SIG-M5 treated with dmso at 0.1 percent for 504 hours (cell line): Measurements from ENCODE around the gene PITRM1.

Experiments used
- DNase-seq: peaks from one replicate; lab custom pipeline; 2025; ENCODE audit not compliant: unreplicated experiment; lab: John Stamatoyannopoulos, UW

PITRM1 gene

DNA sequence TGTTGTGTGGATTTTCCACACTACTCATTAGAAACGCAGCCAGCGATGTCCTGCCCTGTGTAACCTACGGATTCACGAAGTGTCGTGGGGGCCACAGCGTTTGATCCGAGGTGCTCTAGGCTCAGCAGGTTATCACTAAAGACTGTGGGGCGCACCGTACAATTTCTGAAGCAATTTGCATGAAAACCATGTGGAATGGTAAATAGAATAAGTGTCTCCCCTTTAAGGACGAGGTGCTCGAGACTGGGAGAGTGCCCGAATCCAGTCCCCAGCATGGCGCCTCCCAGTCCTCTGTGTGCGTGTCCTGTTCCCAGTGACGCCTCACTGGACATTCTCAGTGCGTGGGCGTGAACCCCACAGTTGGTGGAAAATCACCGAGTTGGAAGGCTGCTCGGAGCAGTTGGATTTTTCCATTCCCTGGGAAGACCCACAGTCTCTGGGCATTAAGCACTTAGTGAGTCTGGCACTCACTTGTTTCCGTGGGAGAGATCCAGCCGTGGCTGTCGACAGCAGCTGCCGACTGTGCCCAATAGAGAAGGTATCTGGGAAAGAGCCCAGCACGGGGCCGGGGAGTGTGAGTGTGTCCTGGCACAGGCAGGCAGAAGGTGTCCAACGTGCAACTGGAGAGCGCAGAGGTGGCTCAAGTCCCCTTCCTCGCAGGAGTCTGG lies 68.2 kb downstream of the PITRM1 start:
- DNase-seq = no peak

GRCh38 chr10:3103646-3104045 lies 68.9 kb downstream of the PITRM1 start:
- no peak for DNase-seq

GRCh38 chr10:3102720-3103427 lies 69.7 kb downstream of the PITRM1 start:
- DNase-seq = no peak

DNA sequence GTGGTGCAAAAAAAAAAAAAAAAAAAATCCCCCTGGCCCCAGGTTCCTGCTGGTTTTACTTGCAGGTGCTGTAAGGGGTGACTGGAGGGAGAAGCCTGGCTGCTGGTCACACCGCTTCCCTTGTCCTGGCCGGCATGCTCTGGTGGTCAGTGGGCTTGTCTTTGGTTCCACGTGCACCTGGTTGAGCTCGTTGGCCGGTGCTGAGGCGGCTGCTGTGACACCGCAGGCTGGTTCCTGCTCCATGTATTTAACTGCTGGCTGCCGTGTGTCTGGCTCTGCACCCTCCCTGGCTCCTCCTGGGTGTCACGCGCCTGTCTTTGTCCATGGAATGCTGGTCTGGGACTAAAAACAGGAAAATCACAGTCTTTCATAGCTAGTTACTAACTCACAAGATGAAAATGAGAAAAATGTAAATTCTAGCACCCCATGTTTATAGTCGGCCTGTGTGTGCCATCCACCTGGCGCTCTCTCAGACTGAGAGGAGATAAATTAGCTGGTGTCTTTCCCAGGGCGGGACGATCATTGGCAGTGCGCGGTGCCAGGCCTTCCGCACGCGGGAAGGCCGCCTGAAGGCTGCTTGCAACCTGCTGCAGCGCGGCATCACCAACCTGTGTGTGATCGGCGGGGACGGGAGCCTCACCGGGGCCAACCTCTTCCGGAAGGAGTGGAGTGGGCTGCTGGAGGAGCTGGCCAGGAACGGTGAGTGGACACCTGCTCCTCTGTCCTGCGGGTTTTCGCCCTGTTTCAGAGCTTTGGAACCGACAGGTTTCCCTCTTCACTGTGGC lies 71.5 kb downstream of the PITRM1 start:
- DNase-seq = no peak

DNA sequence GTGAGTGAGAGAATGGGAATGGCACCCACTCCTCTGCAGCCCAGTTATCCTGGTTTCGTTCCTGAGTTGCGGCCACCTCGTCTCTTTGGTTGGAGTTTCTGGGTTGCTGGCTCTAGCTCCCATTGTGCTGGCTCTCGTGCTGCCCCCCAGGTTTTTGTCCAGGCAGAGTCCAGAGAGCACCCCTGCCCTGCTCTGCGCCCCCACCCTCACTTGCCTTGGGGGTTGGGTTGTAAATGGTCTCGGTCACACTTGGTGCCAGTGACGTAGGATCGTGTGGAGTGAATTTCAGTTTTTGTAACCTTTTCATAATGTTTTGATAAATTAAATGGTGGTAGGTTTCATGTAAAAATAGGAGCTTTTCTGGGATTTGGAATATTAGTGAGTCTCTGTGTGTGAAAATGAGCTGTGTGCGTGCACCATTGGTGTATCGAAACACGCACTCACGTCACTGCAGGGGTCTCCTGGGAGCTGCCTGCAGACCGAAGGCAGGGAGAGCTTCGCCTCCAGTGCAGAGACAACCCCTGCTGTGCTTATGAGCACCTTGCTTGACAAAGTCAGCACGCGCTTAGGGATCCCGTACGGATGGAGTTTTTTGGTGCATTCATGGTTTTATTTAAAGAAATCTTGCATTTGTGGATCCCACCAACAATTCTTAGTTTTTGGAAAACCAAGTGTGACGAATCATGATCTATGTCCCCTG lies 72.3 kb downstream of the PITRM1 start:
- DNase-seq = no peak

DNA sequence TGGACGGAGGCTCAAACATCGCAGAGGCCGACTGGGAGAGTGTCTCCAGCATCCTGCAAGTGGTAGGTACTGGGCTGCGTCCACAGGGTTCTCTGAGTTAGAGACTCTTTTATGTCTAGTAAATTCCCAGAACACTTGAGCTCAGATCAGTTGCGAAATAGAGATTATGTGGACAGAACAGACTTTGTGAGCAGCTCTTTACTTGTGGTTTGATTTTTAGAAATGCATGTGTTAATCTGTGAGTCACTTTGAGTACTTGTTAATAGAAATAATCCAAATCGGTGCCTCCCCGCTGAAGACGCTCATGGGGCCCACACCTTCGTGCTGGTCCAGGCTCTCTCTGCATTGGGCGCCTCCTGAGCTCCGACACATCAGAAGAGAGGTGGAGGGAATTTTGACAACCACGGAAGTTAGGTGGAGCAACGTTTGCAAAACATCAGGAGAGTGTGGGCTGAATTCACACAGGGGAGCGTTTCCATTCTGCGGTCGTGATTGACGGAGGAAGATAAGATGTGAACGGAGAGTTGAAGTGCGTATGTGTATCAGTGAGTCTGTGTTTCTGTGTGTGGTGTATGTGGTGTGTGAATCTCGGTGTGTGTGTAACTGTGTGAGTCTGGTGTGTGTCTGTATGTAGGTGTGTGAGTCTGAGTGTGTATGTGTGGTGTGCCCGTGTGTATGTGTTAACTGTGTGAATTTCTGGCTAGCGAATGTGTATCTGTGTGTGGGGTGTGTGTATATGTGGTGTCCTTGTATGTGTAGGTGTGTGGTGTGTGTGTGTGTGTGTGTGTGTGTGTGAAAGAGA lies 73.1 kb downstream of the PITRM1 start:
- peak; percentile 32 for DNase-seq

- no peak for DNase-seq
Observed at GRCh38 chr10:3098689-3099088, 73.9 kb downstream of the PITRM1 start.

GRCh38 chr10:3097160-3097559 lies 75.4 kb downstream of the PITRM1 start:
- DNase-seq = no peak

DNA sequence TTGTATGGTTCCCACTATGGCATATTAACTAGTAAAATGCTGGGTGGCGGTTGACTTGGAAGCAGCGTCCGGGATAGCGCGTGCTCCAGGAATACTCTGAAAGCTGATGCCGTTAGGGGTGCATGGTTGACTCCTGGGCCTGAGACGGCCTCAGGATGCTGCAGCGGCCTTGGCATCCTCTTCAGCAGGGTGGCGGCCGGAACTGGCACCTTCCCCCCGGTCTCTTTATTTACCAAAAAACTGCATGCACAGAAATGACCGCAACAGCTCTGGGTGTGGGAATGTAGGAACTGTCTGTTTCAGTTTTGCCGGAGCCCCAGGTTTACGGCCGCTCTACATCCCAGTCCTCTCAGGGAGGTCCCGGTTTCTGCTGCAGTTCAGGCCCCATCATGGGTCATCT lies 76.4 kb downstream of the PITRM1 start:
- DNase-seq = no peak

GRCh38 chr10:3095373-3096139 lies 77.0 kb downstream of the PITRM1 start:
- DNase-seq = peak; percentile 89

DNA sequence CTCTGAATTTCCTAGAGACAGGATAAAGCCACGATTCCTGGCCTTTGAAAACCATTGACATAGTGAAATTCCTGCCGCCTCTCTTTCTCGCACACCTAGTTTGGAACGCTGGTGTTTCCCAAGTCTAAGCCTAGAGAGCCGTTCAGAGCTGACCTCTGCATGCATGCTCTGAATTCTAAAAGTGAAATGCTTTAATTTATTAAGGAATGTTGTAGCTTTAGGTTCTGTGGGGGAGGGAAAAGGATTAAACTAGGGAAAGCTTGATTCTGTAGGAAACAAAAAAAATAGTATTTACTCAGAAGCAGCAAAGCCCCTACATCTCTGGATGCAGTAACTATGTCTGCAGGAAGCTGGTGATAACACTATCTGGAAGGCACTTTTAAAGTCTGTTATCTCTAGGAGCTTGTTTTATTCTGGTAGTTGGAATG lies 78.0 kb downstream of the PITRM1 start:
- no peak for DNase-seq

DNA sequence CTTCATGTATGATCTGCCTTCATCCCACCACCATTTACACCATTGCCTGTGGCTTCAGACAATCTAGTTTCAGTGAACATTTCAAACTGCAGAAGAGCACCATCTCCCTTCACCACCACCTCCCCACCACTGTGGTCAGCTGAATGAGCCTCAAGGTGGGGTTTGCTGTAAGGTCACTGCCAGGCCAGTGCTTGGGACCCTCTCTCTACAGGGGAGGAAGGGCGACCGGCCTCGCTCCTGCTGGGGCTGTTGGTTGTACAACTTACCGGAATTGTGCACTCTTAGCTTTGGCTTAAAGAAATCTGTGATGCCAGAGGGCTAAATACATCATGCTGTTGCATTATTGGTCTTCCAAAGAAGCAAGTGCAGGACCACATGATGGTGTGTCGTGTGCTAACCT lies 78.6 kb downstream of the PITRM1 start:
- no peak for DNase-seq

DNA sequence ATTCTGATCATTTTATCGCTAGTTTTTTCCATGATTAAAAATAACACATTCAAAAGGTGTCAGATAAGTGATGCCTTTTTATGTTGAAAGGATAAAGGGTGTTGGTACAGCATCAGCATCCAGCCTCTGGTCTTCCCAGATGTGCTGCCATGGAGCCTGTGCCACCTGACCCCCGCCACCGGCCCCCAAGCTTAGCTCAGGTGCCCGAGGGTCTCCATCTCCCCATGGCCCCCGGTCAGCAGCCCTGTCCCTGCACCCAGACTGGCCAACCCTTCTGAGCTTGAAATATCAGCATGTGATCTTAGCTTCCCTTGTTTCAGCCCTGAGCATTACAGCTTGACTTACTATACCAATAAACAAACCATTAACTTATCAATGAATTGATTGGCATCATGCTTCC lies 80.7 kb downstream of the PITRM1 start:
- DNase-seq = no peak

- no peak for DNase-seq
Observed at GRCh38 chr10:3090914-3091787, 81.4 kb downstream of the PITRM1 start.

GRCh38 chr10:3090388-3090787 lies 82.2 kb downstream of the PITRM1 start:
- no peak for DNase-seq
